HepG2 (cell line): Measurements from ENCODE around the gene DIABLO. TPM values are rescaled to one million over a fixed set of nuclear protein-coding genes. Genes with fewer than 3 reads are reported as not detected.

ENCODE experiments used
- CEBPG ChIP-seq: IDR thresholded peaks from 2 replicates; pipeline ENCODE4 v1.6.1; 2016
- GRHL1 ChIP-seq: sonication (generic); formaldehyde crosslinking; conservative IDR thresholded peaks from 2 replicates; pipeline ENCODE4 v1.8.0; 2022; ENCODE audit warnings: missing genetic modification reagents
- KLF12 ChIP-seq: sonication (generic); formaldehyde crosslinking; IDR thresholded peaks from 2 replicates; pipeline ENCODE4 v1.4.0; 2020; ENCODE audit warnings: missing genetic modification reagents, borderline replicate concordance
- MXD3 ChIP-seq: IDR thresholded peaks from 2 replicates; pipeline ENCODE4 v1.6.1; 2016; ENCODE audit warnings: mild to moderate bottlenecking, missing biosample characterization, missing genetic modification reagents
- NFKBIZ ChIP-seq: IDR thresholded peaks from 2 replicates; pipeline ENCODE4 v1.6.1; 2018; ENCODE audit warnings: missing genetic modification reagents, missing compliant biosample characterization
- NR2C2 ChIP-seq: sonication (generic); formaldehyde crosslinking; IDR thresholded peaks from 2 replicates; pipeline ENCODE4 v1.4.0; 2020; ENCODE audit warnings: missing genetic modification reagents, mild to moderate bottlenecking, moderate library complexity, borderline replicate concordance
- TBX2 ChIP-seq: sonication (generic); formaldehyde crosslinking; IDR thresholded peaks from 2 replicates; pipeline ENCODE4 v1.5.0; 2020; ENCODE audit warnings: missing genetic modification reagents, mild to moderate bottlenecking, borderline replicate concordance
- ZBTB3 ChIP-seq: sonication (generic); formaldehyde crosslinking; IDR thresholded peaks from 2 replicates; pipeline ENCODE4 v1.4.0; 2020; ENCODE audit warnings: low read depth, mild to moderate bottlenecking, moderate library complexity, missing genetic modification reagents, borderline replicate concordance
- ZC3H13 ChIP-seq: sonication (generic); formaldehyde crosslinking; IDR thresholded peaks from 2 replicates; pipeline ENCODE4 v1.8.1; 2023; ENCODE audit warnings: mild to moderate bottlenecking, missing genetic modification reagents, moderate library complexity
- ZKSCAN8 ChIP-seq: IDR thresholded peaks from 2 replicates; pipeline ENCODE4 v1.6.1; 2016; ENCODE audit warnings: borderline replicate concordance, missing genetic modification reagents, missing compliant biosample characterization
- ZNF44 ChIP-seq: sonication (generic); formaldehyde crosslinking; IDR thresholded peaks from 2 replicates; pipeline ENCODE4 v1.5.1; 2020; ENCODE audit warnings: mild to moderate bottlenecking, missing genetic modification reagents
- ZNF550 ChIP-seq: sonication (generic); formaldehyde crosslinking; IDR thresholded peaks from 2 replicates; pipeline ENCODE4 v1.4.0; 2020; ENCODE audit warnings: mild to moderate bottlenecking, missing genetic modification reagents, borderline replicate concordance
- ZSCAN31 ChIP-seq: sonication (generic); formaldehyde crosslinking; IDR thresholded peaks from 2 replicates; pipeline ENCODE4 v1.5.0; 2020; ENCODE audit warnings: low read depth, mild to moderate bottlenecking, missing genetic modification reagents
- polyA plus RNA-seq, 8 experiments: library from polyadenylated mRNA; depleted of rRNA in 3 of 8; stranded (reverse) in 7 of 8; unstranded in 1 of 8; fragments of >200 nt; fragmentation: Illumina TruSeq in 4 of 8; extraction: Trizol in 4 of 8; gene quantifications; 2 replicates each; pipeline versions ENCODE4 v1.2.1 to v1.2.3, GENCODE V29; 2011 to 2016; ENCODE audit warnings: low read depth in 4 of 8, missing spikeins in 1 of 8, mixed read lengths in 1 of 8; ENCODE audit not compliant: insufficient read depth in 1 of 8
- total RNA-seq, 5 experiments: library from RNA; depleted of rRNA; stranded (reverse); fragments of >200 nt; fragmentation: Illumina TruSeq; extraction: Trizol; gene quantifications; 2 replicates each; pipeline ENCODE4 v1.2.3, GENCODE V29; 2016; ENCODE audit warnings: low read depth in 1 of 5
- TF ChIP-seq, protein P1 (sequence below): sonication (generic); formaldehyde crosslinking; IDR thresholded peaks from 2 replicates; pipeline ENCODE4 v1.4.0; 2020; ENCODE audit warnings: missing genetic modification reagents
- TF ChIP-seq, protein P2 (sequence below): IDR thresholded peaks from 2 replicates; pipeline ENCODE4 v1.6.1; 2012; ENCODE audit warnings: low read length, improper control_type of control experiment
- TF ChIP-seq, protein P3 (sequence below): sonication (generic); formaldehyde crosslinking; IDR thresholded peaks from 2 replicates; pipeline ENCODE4 v1.5.0; 2020; ENCODE audit warnings: missing genetic modification reagents
- TF ChIP-seq, protein P4 (sequence below): sonication (generic); formaldehyde crosslinking; IDR thresholded peaks from 2 replicates; pipeline ENCODE4 v1.4.0; 2020; ENCODE audit warnings: missing genetic modification reagents, borderline replicate concordance

DIABLO gene
- total and polyA plus RNA-seq, 2 of the 13 experiments (the other 11 are each of a cell fraction or from before 2014, with no cell fraction given): 20.7 to 70.9 TPM

DNA sequence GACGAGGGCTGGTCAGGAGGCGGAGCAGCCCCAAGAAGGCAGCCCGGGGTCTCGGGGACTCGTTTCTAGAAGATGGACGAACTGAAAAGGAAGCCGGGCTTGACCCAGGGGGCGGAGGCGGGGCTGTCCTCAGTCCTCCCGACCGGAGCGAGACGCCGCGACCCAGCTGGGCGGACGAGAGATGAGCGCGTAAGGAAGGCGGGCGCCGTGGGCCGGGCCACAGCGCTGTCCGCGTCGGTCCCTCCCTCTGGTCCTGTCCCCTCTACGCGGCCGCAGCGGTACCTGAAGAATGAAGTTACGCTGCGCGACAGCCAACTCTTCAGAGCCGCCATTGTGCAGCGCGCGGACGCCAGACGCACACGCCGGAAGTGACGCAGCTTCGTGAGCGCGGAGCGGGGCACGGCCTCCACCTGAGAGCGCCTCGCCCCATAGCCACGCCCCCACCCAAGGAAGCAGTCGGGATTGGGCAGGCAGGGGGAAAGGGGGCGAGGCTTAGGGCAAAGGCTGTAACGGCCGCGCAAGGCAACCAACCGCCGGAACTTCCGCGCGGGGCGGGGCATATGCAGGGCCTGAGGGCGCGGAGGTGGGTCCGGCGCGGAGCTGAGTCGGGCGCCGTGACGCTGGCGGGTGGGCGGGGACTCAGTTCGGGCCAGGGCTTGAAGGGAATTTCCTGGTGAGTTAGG lies at the start of gene DIABLO (continued):
- TF ChIP-seq GRHL1 (no peak), ZBTB3 (no peak), ZKSCAN8 (CRISPR knock-in tag) (no peak), ZNF44 (CRISPR knock-in tag) (0 out of 2 replicates have a peak, but pooled peaks have one; percentile 37), ZSCAN31 (CRISPR knock-in tag) (peak; percentile 80; the same call in 1 of the 2 replicates), NFKBIZ (CRISPR knock-in tag) (0 out of 2 replicates have a peak, but pooled peaks have one; percentile 64), TBX2 (CRISPR knock-in tag) (peak; percentile 72), ZC3H13 (CRISPR knock-in tag) (peak; percentile 47; the same call in 1 of the 2 replicates), MXD3 (CRISPR knock-in tag) (no peak), NR2C2 (peak; percentile 88), CEBPG (CRISPR knock-in tag) (peak; percentile 43; the same call in 1 of the 2 replicates), KLF12 (CRISPR knock-in tag) (no peak; the same call in 1 of the 2 replicates), ZNF550 (CRISPR knock-in tag) (0 out of 2 replicates have a peak, but pooled peaks have one; percentile 80)
- TF ChIP-seq, protein P1, sequence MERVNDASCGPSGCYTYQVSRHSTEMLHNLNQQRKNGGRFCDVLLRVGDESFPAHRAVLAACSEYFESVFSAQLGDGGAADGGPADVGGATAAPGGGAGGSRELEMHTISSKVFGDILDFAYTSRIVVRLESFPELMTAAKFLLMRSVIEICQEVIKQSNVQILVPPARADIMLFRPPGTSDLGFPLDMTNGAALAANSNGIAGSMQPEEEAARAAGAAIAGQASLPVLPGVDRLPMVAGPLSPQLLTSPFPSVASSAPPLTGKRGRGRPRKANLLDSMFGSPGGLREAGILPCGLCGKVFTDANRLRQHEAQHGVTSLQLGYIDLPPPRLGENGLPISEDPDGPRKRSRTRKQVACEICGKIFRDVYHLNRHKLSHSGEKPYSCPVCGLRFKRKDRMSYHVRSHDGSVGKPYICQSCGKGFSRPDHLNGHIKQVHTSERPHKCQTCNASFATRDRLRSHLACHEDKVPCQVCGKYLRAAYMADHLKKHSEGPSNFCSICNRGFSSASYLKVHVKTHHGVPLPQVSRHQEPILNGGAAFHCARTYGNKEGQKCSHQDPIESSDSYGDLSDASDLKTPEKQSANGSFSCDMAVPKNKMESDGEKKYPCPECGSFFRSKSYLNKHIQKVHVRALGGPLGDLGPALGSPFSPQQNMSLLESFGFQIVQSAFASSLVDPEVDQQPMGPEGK (CRISPR knock-in tag): 0 out of 2 replicates have a peak, but pooled peaks have one; percentile 50
- TF ChIP-seq, protein P2, sequence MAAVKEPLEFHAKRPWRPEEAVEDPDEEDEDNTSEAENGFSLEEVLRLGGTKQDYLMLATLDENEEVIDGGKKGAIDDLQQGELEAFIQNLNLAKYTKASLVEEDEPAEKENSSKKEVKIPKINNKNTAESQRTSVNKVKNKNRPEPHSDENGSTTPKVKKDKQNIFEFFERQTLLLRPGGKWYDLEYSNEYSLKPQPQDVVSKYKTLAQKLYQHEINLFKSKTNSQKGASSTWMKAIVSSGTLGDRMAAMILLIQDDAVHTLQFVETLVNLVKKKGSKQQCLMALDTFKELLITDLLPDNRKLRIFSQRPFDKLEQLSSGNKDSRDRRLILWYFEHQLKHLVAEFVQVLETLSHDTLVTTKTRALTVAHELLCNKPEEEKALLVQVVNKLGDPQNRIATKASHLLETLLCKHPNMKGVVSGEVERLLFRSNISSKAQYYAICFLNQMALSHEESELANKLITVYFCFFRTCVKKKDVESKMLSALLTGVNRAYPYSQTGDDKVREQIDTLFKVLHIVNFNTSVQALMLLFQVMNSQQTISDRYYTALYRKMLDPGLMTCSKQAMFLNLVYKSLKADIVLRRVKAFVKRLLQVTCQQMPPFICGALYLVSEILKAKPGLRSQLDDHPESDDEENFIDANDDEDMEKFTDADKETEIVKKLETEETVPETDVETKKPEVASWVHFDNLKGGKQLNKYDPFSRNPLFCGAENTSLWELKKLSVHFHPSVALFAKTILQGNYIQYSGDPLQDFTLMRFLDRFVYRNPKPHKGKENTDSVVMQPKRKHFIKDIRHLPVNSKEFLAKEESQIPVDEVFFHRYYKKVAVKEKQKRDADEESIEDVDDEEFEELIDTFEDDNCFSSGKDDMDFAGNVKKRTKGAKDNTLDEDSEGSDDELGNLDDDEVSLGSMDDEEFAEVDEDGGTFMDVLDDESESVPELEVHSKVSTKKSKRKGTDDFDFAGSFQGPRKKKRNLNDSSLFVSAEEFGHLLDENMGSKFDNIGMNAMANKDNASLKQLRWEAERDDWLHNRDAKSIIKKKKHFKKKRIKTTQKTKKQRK: no peak
- TF ChIP-seq, protein P3, sequence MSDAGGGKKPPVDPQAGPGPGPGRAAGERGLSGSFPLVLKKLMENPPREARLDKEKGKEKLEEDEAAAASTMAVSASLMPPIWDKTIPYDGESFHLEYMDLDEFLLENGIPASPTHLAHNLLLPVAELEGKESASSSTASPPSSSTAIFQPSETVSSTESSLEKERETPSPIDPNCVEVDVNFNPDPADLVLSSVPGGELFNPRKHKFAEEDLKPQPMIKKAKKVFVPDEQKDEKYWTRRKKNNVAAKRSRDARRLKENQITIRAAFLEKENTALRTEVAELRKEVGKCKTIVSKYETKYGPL (CRISPR knock-in tag): no peak
- TF ChIP-seq, protein P4, sequence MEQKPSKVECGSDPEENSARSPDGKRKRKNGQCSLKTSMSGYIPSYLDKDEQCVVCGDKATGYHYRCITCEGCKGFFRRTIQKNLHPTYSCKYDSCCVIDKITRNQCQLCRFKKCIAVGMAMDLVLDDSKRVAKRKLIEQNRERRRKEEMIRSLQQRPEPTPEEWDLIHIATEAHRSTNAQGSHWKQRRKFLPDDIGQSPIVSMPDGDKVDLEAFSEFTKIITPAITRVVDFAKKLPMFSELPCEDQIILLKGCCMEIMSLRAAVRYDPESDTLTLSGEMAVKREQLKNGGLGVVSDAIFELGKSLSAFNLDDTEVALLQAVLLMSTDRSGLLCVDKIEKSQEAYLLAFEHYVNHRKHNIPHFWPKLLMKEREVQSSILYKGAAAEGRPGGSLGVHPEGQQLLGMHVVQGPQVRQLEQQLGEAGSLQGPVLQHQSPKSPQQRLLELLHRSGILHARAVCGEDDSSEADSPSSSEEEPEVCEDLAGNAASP (CRISPR knock-in tag): peak; percentile 14; the same call in 1 of the 2 replicates
